A673 (cell line): ENCODE data around the gene PUS10. TPM values are rescaled to one million over a fixed set of nuclear protein-coding genes. Genes with fewer than 3 reads are reported as not detected.

Source experiments
- BruUV-seq: library from RNA; stranded (reverse); fragments of 400-500 nt; replicated peaks from 2 replicates; lab custom pipeline; 2021; lab: Mats Ljungman, UMichigan
- CTCF ChIA-PET: fragments of 300-600 bp; sonication (Branson Sonifier 250); formaldehyde crosslinking; loops from one replicate; lab custom pipeline; 2022; ENCODE audit warnings: antibody characterized with exemption; lab: Charles Lee
- POLR2A ChIA-PET: fragments of 300-600 bp; sonication (Branson Sonifier 250); formaldehyde crosslinking; loops from one replicate; lab custom pipeline; 2022; ENCODE audit warnings: antibody characterized with exemption; ENCODE audit not compliant: low non-redundant PET; lab: Charles Lee
- DNase-seq: peaks from one replicate; pipeline ENCODE4 v3.0.0-alpha.2; 2015; ENCODE audit warnings: low spot score
- H3K27ac ChIP-seq: fragments of 200-600 bp; sonication (generic); 2 replicates; pipeline ENCODE4 v1.5.1; 2016; ENCODE audit warnings: mixed run types, low read depth, mild to moderate bottlenecking, mixed read lengths, antibody characterized with exemption, low read length; ENCODE audit not compliant: poor library complexity, severe bottlenecking
- H3K27me3 ChIP-seq: fragments of 200-600 bp; sonication (generic); replicated peaks from 2 replicates; pipeline ENCODE4 v1.6.1; 2017; ENCODE audit warnings: mixed run types, low read depth, mild to moderate bottlenecking, mixed read lengths, antibody characterized with exemption, low read length; ENCODE audit not compliant: insufficient read depth, poor library complexity
- H3K36me3 ChIP-seq: fragments of 200-600 bp; sonication (generic); 2 replicates; pipeline ENCODE4 v1.6.1; 2016; ENCODE audit warnings: mixed run types, mild to moderate bottlenecking, mixed read lengths, antibody characterized with exemption, low read length; ENCODE audit not compliant: insufficient read depth, poor library complexity, severe bottlenecking
- H3K4me1 ChIP-seq: fragments of 200-600 bp; sonication (generic); 2 replicates; pipeline ENCODE4 v1.6.1; 2017; ENCODE audit warnings: mixed run types, mild to moderate bottlenecking, mixed read lengths, antibody characterized with exemption, low read length; ENCODE audit not compliant: insufficient read depth, poor library complexity, severe bottlenecking
- H3K4me3 ChIP-seq: fragments of 200-600 bp; sonication (generic); 2 replicates; pipeline ENCODE4 v1.5.1; 2016; ENCODE audit warnings: low read depth, mixed run types, mild to moderate bottlenecking, mixed read lengths, low read length; ENCODE audit not compliant: poor library complexity, severe bottlenecking
- H3K9me3 ChIP-seq: fragments of 200-600 bp; sonication (generic); 2 replicates; pipeline ENCODE4 v1.6.1; 2016; ENCODE audit warnings: mixed run types, low read depth, mild to moderate bottlenecking, mixed read lengths, antibody characterized with exemption, low read length; ENCODE audit not compliant: poor library complexity, severe bottlenecking
- CTCF ChIP-seq: fragments of 300-800, 200-600 bp; sonication (generic); conservative IDR thresholded peaks from 2 replicates; pipeline ENCODE4 v1.5.1; 2017; ENCODE audit warnings: low read depth, mild to moderate bottlenecking, antibody characterized with exemption, low read length, moderate library complexity, mixed read lengths
- EZH2 ChIP-seq: fragments of 200-600 bp; sonication (generic); IDR thresholded peaks from 2 replicates; pipeline ENCODE4 v1.6.1; 2017; ENCODE audit warnings: borderline replicate concordance, low read depth, mild to moderate bottlenecking, mixed read lengths, antibody characterized with exemption, low read length; ENCODE audit not compliant: poor library complexity, severe bottlenecking
- intact Hi-C: fragments of 100-400 bp; cut with micrococcal nuclease; formaldehyde crosslinking; loops from one replicate; pipeline ENCODE4 v1.10.0; 2022; ENCODE audit not compliant: unreplicated experiment
- total RNA-seq: library from RNA; stranded (reverse); gene quantifications from 2 replicates; pipeline ENCODE4 v1.2.3, GENCODE V29; 2021

PUS10 gene
- total RNA-seq, 1 experiment from 2014 or later, result 4.2 TPM

GRCh38 chr2:60948926-60949579, 69.0 kb downstream of the PUS10 start:
- ChIA-PET CTCF (interaction anchor here (0.5 kb wide), 1 partner anchor 145 kb away, joined by 4 read pairs; no protein-coding TSS in a partner anchor), POLR2A (no interaction called here)
- Histone ChIP-seq H3K4me3 (no peak overlapping the region), H3K27ac (no peak overlapping the region), H3K36me3 (no peaks in the 10 kb centered on the region), H3K4me1 (no peaks in the 10 kb centered on the region), H3K27me3 (no peaks in the 10 kb centered on the region), H3K9me3 (no peaks in the 10 kb centered on the region)
- no TSS peak for BruUV-seq
- intact Hi-C loops, result no loop called here
- TF ChIP-seq EZH2 (no peak), CTCF (no peak)
- DNase-seq, result no peak

GRCh38 chr2:60948161-60948560, 69.9 kb downstream of the PUS10 start:
- ChIA-PET CTCF (no interaction called here), POLR2A (no interaction called here)
- H3K4me1 ChIP-seq, result no peaks in the 10 kb centered on the region
- intact Hi-C loops, result no loop called here
- DNase-seq, result no peak
- no peaks in the 10 kb centered on the region for H3K27me3 ChIP-seq
- H3K9me3 ChIP-seq, result no peaks in the 10 kb centered on the region
- no peak for TF ChIP-seq EZH2
- TF ChIP-seq CTCF, result no peak
- no peak overlapping the region for H3K27ac ChIP-seq
- H3K36me3 ChIP-seq, result no peaks in the 10 kb centered on the region
- H3K4me3 ChIP-seq, result no peak overlapping the region
- BruUV-seq, result no TSS peak

GRCh38 chr2:60947056-60947455, 71.0 kb downstream of the PUS10 start:
- intact Hi-C loops, result no loop called here
- Histone ChIP-seq H3K27ac (no peak overlapping the region), H3K27me3 (no peaks in the 10 kb centered on the region), H3K4me1 (no peaks in the 10 kb centered on the region), H3K36me3 (no peaks in the 10 kb centered on the region), H3K9me3 (no peaks in the 10 kb centered on the region), H3K4me3 (no peak overlapping the region)
- DNase-seq, result no peak
- BruUV-seq, result no TSS peak
- CTCF ChIA-PET, result no interaction called here
- no peak for TF ChIP-seq CTCF
- TF ChIP-seq EZH2, result no peak
- POLR2A ChIA-PET, result interaction anchor here (0.5 kb wide), 1 partner anchor 820 kb away, joined by 4 read pairs; no protein-coding TSS in a partner anchor
